OCI-LY3 (cell line): ENCODE results near the gene ADIPOR2.
"Not testable (repeated sequence)": the region's sequence is repeated elsewhere in the genome, so short reads cannot be mapped to it uniquely, and the experiment has no call there.

Experiments used
- H2AFZ ChIP-seq: fragments of 200-600, 300-600 bp; shearing (Covaris generic); 2 replicates; pipeline ENCODE4 v1.6.0; 2014; ENCODE audit warnings: antibody characterized with exemption, low read depth, low read length
- H3K27ac ChIP-seq: fragments of 200-600, 300-600 bp; sonication (generic); 2 replicates; pipeline ENCODE4 v1.5.1; 2014; ENCODE audit warnings: mild to moderate bottlenecking, low read length, moderate library complexity, mixed read lengths
- H3K27me3 ChIP-seq: fragments of 200-600, 300-600 bp; sonication (generic); 2 replicates; pipeline ENCODE4 v1.6.1; 2014; ENCODE audit warnings: low read depth, low read length, mixed read lengths
- H3K36me3 ChIP-seq: fragments of 200-600, 300-600 bp; sonication (generic); replicated peaks from 2 replicates; pipeline ENCODE3; 2014; ENCODE audit warnings: low read depth, low read length, mixed read lengths
- H3K4me1 ChIP-seq: fragments of 300-600, 200-600 bp; sonication (generic); 2 replicates; pipeline ENCODE4 v1.6.1; 2014; ENCODE audit warnings: low read length, mixed read lengths
- H3K4me2 ChIP-seq: fragments of 200-600, 300-600 bp; sonication (generic); 2 replicates; pipeline ENCODE4 v1.6.1; 2014; ENCODE audit warnings: low read length, mixed read lengths
- H3K4me3 ChIP-seq: fragments of 300-600, 200-600 bp; sonication (generic); 2 replicates; pipeline ENCODE4 v1.5.1; 2014; ENCODE audit warnings: antibody characterized with exemption, mild to moderate bottlenecking, low read length, moderate library complexity
- H3K79me2 ChIP-seq: fragments of 300-600, 200-600 bp; shearing (Covaris generic); 2 replicates; pipeline ENCODE4 v1.6.1; 2014; ENCODE audit warnings: mild to moderate bottlenecking, low read length, mixed read lengths
- H3K9ac ChIP-seq: fragments of 300-600, 200-600 bp; shearing (Covaris generic); 2 replicates; pipeline ENCODE4 v1.6.0; 2014; ENCODE audit warnings: mild to moderate bottlenecking, low read length, moderate library complexity
- H3K9me3 ChIP-seq: fragments of 200-600, 300-600 bp; shearing (Covaris generic); 2 replicates; pipeline ENCODE4 v1.6.1; 2014; ENCODE audit warnings: low read length, mixed read lengths; ENCODE audit not compliant: insufficient read depth
- H4K20me1 ChIP-seq: fragments of 200-600, 300-600 bp; sonication (generic); 2 replicates; pipeline ENCODE4 v1.6.1; 2016; ENCODE audit warnings: low read length, mixed read lengths; ENCODE audit not compliant: insufficient read depth
- EZH2phosphoT487 ChIP-seq: fragments of 200-600 bp; shearing (Covaris generic); IDR thresholded peaks from 2 replicates; pipeline ENCODE4 v1.6.1; 2018; ENCODE audit warnings: antibody characterized with exemption, mixed run types, low read depth
- TF ChIP-seq, protein P1 (sequence below): fragments of 200-600, 300-600 bp; sonication (generic); IDR thresholded peaks from 2 replicates; pipeline ENCODE4 v1.5.1; 2014; ENCODE audit warnings: antibody characterized with exemption, low read length, low read depth

ADIPOR2 gene

DNA sequence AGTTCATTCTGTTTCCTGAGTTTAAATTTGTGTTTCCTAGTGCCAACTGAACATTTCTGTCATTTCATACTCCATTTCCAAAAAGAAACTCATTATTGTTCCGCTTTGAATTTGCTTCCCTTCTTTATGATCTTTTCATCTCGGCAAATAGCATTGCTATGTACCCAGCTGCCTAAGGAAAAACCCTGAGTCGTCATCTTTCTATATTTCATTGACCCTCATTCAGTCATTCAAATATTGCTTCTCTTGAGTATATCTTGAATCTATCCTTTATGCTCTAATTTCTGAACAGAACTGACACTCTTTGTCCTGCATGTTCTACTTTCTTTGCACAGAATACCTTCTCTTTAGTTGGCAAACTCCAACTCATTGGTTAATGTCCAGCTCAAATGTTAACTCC lies 35.9 kb downstream of the ADIPOR2 start:
- H2AFZ ChIP-seq, result no peak overlapping the region
- peaks cover 52% of the 10 kb centered on the region for H3K79me2 ChIP-seq
- no peaks in the 10 kb centered on the region for H3K27me3 ChIP-seq
- peaks cover 4% of the 10 kb centered on the region for H3K36me3 ChIP-seq
- TF ChIP-seq, protein P1, sequence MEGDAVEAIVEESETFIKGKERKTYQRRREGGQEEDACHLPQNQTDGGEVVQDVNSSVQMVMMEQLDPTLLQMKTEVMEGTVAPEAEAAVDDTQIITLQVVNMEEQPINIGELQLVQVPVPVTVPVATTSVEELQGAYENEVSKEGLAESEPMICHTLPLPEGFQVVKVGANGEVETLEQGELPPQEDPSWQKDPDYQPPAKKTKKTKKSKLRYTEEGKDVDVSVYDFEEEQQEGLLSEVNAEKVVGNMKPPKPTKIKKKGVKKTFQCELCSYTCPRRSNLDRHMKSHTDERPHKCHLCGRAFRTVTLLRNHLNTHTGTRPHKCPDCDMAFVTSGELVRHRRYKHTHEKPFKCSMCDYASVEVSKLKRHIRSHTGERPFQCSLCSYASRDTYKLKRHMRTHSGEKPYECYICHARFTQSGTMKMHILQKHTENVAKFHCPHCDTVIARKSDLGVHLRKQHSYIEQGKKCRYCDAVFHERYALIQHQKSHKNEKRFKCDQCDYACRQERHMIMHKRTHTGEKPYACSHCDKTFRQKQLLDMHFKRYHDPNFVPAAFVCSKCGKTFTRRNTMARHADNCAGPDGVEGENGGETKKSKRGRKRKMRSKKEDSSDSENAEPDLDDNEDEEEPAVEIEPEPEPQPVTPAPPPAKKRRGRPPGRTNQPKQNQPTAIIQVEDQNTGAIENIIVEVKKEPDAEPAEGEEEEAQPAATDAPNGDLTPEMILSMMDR, result no peak
- no peak for TF ChIP-seq EZH2phosphoT487
- no peak overlapping the region for H3K4me3 ChIP-seq
- H3K9ac ChIP-seq, result no peak overlapping the region
- H4K20me1 ChIP-seq, result peaks cover 28% of the 10 kb centered on the region
- H3K27ac ChIP-seq, result no peak overlapping the region
- H3K4me2 ChIP-seq, result no peak overlapping the region
- no peaks in the 10 kb centered on the region for H3K9me3 ChIP-seq
- H3K4me1 ChIP-seq, result no peaks in the 10 kb centered on the region

DNA sequence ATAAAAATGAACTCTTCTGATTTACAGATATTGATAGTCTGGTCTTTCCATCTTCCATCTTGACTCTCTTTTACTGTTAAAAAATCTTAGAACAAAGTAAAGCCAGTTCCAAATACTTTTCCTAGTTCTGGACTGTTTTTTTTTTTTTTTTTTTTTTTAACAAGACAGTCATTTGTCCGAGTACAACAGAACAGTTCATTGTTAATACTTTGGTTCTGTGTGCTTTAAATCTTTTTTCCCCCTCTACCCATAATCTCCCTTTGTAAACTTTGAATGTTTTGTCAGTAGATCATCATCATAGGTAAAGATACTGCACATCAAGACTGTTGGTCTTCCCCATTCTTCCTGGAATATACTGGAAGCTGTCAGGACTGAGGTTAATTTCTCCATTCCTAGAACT lies 38.0 kb downstream of the ADIPOR2 start:
- Histone ChIP-seq H3K27me3 (no peaks in the 10 kb centered on the region), H2AFZ (no peak overlapping the region), H3K36me3 (peaks cover 4% of the 10 kb centered on the region), H3K4me3 (no peak overlapping the region), H3K4me1 (no peaks in the 10 kb centered on the region), H3K27ac (no peak overlapping the region), H4K20me1 (peaks cover 17% of the 10 kb centered on the region), H3K9me3 (no peaks in the 10 kb centered on the region), H3K4me2 (no peak overlapping the region), H3K79me2 (peaks cover 50% of the 10 kb centered on the region), H3K9ac (no peak overlapping the region)
- TF ChIP-seq, protein P1, result no peak
- no peak for TF ChIP-seq EZH2phosphoT487

- no peak overlapping the region for H3K27ac ChIP-seq
- no peak overlapping the region for H2AFZ ChIP-seq
- H3K4me3 ChIP-seq, result no peak overlapping the region
- no peaks in the 10 kb centered on the region for H3K4me1 ChIP-seq
- peaks cover 14% of the 10 kb centered on the region for H4K20me1 ChIP-seq
- no peak for TF ChIP-seq EZH2phosphoT487
- TF ChIP-seq, protein P1, result no peak
- no peaks in the 10 kb centered on the region for H3K27me3 ChIP-seq
- H3K36me3 ChIP-seq, result peaks cover 4% of the 10 kb centered on the region
- H3K79me2 ChIP-seq, result peaks cover 44% of the 10 kb centered on the region
- H3K9me3 ChIP-seq, result no peaks in the 10 kb centered on the region
- H3K4me2 ChIP-seq, result no peak overlapping the region
- no peak overlapping the region for H3K9ac ChIP-seq
These were observed 40.3 kb downstream of the ADIPOR2 start for GRCh38 chr12:1731019-1731687.

- not testable (repeated sequence) for H3K36me3 ChIP-seq, H3K9me3 ChIP-seq, H2AFZ ChIP-seq, H3K27ac ChIP-seq, H3K27me3 ChIP-seq, H3K4me1 ChIP-seq, H3K4me2 ChIP-seq, H4K20me1 ChIP-seq, H3K4me3 ChIP-seq, H3K9ac ChIP-seq
- peaks cover 39% of the 10 kb centered on the region for H3K79me2 ChIP-seq
These were observed 40.8 kb downstream of the ADIPOR2 start for GRCh38 chr12:1731688-1732078.

DNA sequence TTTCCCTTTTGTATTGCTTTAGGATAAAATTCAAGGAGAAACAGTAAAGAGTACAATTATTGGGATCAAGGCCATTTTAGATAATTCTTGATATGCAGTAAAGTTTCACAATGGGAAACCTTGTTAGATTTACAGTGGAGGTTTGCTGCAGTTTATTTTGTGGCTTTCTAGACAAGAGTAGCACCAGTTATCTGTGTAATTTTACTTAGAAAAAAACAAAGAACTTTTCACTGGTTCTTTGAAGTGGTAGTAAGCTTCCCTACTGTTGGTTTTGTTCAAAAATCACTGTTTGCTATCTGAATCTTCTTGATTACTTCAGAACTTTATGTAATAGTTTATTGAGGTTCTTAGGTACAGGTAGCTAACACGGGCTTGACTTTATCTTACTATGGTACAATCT lies 42.0 kb downstream of the ADIPOR2 start:
- peaks cover 4% of the 10 kb centered on the region for H3K36me3 ChIP-seq
- no peak overlapping the region for H3K4me2 ChIP-seq
- H3K79me2 ChIP-seq, result peaks cover 43% of the 10 kb centered on the region
- no peak overlapping the region for H3K4me3 ChIP-seq
- H2AFZ ChIP-seq, result no peak overlapping the region
- H3K4me1 ChIP-seq, result no peaks in the 10 kb centered on the region
- no peak overlapping the region for H3K9ac ChIP-seq
- H3K27me3 ChIP-seq, result no peaks in the 10 kb centered on the region
- no peaks in the 10 kb centered on the region for H3K9me3 ChIP-seq
- no peak overlapping the region for H3K27ac ChIP-seq
- TF ChIP-seq, protein P1, result no peak
- peaks cover 10% of the 10 kb centered on the region for H4K20me1 ChIP-seq

- peaks cover 50% of the 10 kb centered on the region for H3K79me2 ChIP-seq
These were observed 42.8 kb downstream of the ADIPOR2 start for GRCh38 chr12:1733712-1734111.

More at GRCh38 chr12:1733712-1734111, 42.8 kb downstream of the ADIPOR2 start:
- H3K9ac ChIP-seq, H3K9me3 ChIP-seq, H3K4me1 ChIP-seq, H4K20me1 ChIP-seq, H3K4me3 ChIP-seq, H3K4me2 ChIP-seq, H3K27me3 ChIP-seq, H3K27ac ChIP-seq, H3K36me3 ChIP-seq, H2AFZ ChIP-seq: not testable (repeated sequence)
